OCI-LY7 (cell line): ENCODE data around the gene C2CD4D.

Experiments
- CTCF ChIP-seq: fragments of 200-600 bp; sonication (generic); conservative IDR thresholded peaks from 2 replicates; pipeline ENCODE4 v1.5.1; 2014; ENCODE audit warnings: mild to moderate bottlenecking, antibody characterized with exemption, low read length, moderate library complexity, mixed read lengths
- EZH2phosphoT487 ChIP-seq: fragments of 200-600 bp; sonication (generic); IDR thresholded peaks from 2 replicates; pipeline ENCODE4 v1.6.1; 2018; ENCODE audit warnings: low read depth, borderline replicate concordance, mild to moderate bottlenecking, mixed run types, antibody characterized with exemption, low read length, moderate library complexity, mixed read lengths

DNA sequence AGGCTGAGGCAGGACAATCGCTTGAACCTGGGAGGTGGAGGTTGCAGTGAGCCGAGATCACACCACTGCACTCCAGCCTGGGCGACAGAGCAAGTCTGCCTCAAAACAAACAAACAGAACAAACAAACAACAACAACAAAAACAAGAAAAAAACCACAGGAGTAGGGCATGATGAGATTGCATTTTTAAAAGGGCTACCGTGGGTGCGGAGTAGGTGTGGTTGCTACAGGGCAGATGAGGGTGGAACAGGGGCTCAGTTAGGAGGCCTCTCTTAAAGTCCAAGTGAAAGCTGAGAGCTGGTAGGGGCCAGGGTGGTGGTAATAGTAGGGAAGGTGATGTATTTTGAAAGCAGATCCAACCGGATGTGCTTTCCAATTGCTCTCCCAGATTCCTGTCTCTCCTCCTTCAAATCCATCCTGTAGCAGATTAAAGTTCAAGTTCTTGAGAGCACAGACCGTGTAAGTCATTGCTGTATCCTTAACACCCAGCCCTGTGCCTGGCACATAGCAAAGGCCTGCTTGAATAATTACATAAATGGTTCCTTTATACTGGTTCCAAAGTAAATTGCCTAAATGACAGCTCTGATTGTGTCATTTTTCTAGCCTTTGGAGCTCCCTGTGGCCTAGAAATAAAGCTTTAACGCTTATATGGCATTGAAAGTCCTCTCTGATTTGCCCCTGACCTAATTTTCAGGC, 30.2 kb downstream of the C2CD4D start:
- TF ChIP-seq CTCF, result no peak
- TF ChIP-seq EZH2phosphoT487, result no peak
